Glomerular visceral epithelial cell (primary cell): Measurements from ENCODE around the gene FBXO21.
"Not testable (repeated sequence)": the region's sequence is repeated elsewhere in the genome, so short reads cannot be mapped to it uniquely, and the experiment has no call there.

Experiments used
- DNase-seq: peaks from one replicate; pipeline ENCODE4 v3.0.0-alpha.2; 2016; ENCODE audit errors: extremely low spot score

Gene FBXO21

DNA sequence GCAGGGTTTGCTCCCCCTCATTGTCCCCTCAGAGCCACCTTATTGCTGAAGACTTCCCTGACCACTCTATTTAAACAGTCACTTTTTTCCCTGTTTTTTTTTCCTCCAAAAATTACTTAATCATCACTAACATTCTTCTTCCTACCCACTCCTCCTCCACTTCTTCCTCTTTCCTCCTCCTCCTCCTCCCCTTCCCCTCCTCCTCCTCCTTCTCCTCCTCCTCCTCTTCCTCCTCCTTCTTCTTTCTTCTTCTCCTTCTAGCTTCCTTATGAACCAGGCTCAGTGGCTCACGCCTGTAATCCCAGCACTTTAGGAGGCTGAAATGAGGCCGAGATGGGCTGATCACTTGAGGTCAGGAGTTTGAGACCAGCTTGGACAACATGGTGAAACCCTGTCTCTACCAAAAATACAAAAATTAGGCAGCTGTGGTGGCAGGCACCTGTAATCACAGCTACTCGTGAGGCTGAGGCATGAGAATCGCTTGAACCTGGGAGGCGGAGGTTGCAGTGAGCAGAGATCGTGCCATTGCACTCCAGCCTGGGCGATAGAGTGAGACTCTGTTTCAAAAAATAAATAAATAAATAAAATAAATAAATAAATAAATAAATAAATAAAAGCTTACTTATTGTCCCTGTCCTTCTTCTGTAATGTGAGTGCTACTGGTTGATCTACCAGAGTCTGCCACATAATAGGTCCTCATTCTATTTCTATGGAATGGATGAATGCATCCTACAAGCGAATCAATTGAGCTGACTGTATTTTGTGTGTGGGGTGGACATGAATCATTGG, 9.9 kb upstream of the FBXO21 start:
- not testable (repeated sequence) for DNase-seq

DNA sequence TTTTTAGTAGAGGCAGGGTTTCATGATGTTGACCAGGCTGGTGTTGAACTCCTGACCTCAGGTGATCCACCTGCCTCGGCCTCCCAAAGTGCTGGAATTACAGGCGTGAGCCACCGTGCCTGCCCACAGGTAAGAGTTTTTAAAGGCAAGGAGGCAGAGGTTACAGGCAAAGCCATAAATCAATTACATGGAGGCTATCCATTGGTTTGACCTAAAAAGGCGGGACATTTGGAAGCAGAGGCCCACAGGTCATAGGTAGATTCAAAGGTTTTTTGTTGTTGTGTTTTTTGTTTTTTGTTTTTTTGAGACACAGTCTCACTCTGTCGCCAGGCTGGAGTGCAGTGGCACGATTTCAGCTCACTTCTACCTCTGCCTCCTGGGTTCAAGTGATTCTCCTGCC, 6.1 kb upstream of the FBXO21 start:
- not testable (repeated sequence) for DNase-seq

DNA sequence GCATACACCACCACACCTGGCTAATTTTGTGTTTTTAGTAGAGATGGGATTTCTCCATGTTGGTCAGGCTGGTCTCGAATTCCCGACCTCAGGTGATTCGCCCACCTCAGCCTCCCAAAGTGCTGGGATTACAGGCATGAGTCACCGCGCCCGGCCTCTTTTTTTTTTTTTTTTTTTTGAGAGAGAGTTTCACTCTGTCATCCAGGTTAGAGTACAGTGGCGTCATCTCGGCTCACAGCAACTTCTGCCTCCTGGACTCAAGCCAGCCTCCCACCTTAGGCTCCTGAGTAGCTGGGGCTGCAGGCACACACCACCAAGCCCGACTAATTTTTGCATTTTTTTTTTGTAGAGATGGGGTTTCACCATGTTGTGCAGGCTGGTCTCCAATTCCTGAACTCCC, 4.8 kb upstream of the FBXO21 start:
- DNase-seq = peak; percentile 6

DNA sequence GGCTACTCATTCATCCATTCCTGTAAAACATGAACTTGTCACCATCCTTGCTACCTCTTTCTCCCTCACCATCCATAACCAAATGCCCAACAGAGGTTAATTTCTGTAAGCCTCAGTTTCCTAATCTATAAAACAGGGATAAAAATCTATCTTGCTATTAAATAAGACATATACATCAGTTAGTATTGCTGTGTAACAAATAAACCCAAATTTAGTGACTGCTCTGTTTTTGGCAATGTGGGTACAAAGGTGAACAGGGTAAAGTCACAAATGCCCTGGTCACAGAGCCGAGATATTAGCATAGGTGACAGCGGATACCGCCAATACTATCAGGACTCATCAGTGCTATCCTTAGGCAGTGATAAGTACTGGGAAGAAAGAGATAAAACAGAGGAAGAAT, 3.6 kb upstream of the FBXO21 start:
- DNase-seq = no peak

DNA sequence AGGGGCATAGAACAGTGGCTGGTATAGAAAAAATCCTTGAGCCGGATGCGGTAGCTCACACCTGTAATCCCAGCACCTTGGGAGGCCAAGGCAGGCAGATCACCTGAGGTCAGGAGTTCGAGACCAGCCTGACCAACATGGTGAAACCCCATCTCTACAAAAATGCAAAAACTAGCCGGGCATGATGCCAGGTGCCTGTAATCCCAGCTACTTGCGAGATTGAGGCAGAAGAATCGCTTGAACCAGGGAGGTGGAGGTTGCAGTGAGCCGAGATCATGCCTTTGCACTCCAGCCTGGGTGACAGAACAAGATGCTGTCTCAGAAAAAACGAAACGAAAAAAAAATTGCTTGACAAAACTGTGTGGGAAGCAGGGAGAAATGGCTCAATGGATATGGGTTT, 2.3 kb upstream of the FBXO21 start:
- DNase-seq = not testable (repeated sequence)

DNA sequence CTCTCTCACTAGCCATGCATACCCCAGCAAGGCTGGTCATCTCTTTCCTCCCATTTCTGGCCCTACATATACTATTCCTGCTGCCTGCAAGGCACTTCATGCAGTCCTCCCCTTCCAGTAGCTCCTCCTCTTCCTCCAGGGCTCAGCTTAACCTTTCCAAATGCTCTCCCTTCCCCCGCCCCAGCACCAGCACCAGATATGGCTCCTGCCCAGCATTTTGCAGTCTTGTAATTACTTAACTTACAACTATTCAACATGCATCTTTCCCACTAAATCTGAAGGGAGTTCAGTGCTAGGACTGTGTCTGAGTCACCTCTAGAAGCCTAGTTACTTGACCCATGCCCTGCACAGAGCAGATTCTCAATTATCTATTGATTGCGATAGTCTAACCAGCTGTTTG, 1.8 kb upstream of the FBXO21 start:
- DNase-seq = no peak

DNA sequence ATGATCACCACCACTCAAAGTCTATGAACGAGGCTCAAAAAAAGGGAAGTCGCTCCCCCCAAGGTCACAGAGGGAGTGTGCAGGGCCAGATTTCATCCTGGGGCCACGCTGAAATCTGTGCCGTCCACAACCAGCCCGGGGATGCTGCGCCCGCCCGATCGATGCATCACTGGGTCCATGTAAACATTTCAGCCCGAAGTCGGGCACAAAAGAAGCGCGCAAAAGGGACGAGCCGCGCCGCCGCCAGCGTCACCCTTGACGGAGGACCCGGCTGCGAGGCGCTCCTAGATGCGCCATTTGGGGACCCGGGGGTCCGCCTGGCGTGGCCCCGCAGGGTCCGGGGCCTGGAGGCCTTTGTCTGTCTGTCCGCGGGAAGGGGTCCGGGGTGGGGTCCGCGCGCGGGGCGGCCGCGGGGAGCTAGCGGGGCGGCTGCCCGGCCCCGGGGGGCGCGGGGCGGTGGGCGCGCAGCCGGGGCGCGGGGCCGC, 503 bp downstream of the FBXO21 start:
- DNase-seq = peak; percentile 6

DNA sequence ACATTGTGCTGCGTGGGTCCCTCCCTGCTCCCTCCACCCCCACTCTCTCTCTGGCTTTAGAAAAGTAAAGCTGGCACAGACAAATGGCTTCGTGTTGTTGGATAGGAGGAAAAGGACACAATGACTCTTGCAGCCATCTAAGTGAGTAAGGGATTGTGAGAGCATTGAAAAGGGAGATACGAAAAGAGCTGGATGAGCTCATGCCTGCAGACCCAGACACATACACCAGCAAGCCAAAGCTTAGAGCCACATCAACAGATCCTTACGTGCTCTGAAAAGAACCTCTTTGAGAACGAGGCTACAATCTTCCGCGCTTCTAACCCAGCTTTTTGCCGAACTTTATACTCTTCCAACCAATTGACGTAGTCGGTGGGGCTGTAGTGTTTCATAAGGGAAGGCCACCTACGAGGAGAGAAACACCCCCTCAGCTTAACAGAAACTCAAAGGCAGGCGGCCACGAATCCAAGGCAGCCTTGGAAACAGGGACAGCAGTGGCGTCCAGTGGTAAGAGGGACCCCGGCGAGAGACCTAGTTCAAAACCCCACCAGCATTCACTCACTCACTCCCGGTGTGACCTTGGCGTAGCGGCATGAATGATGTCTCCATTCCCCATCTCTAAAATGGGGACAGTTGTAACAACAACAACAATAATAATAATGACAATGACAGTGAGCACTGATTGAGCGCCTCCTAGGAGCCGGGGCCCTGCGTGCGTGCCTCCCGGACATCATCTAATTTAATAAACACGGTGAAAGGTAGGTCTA, 1.1 kb downstream of the FBXO21 start:
- DNase-seq = peak; percentile 42

DNA sequence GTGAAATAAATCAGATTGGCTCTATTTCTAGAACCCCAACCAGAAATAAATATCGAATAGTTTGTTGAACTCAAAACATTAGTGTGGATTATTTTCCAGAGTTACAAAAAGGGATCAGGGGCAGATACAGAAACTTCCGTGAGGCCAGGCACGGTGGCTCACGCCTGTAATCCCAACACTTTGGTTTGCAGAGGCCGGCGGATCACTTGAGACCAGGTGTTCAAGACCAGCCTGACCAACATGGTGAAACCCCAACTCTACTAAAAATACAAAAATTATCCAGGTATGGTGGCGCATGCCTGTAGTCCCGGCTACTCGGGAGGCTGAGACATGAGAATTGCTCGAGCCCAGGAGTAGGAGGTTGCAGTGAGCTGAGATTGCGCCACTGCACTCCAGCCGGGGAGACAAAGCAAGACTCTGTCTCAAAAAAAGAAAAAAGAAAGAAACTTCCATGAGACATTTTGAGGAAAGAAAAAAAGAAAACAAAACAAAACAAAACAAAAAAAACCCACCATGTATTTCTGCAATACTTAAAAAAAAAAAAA, 2.1 kb downstream of the FBXO21 start:
- DNase-seq = no peak

DNA sequence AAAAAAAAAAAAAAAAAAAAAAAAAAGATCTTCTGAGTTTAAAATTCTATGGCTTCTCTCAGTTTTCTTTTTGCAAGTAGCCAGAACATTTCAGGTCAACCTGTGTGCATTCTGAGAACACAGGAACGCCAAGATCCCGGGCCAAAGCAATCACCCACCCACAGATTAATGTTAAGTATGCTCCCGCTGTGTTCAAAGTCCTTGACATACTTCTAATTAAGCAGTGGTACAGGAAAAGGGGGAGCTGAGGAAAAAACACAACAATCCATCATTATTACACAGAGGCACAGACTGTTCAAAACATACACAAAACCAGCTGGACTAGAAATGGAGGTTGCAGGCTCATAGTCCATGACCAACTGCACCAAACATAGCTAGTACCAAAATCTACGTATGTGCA, 2.8 kb downstream of the FBXO21 start:
- DNase-seq = no peak

DNA sequence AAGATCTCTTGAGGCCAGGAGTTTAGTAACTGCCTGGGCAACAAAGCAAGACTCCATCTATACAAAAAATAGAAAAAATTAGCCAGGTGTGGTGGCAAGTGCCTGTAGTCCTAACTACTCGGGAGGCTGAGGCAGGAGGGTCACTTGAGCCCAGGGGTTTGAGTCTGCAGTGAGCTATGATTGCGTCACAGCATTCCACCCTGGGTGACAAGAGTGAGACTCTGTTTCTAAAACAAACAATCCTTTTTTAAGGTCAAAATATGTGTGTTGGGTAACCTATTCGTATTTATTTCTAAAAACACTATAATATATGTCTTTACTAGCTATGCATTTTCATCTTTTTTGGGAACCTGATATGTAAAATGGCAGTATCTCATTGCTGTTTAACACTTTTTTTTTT, 7.4 kb downstream of the FBXO21 start:
- no peak for DNase-seq

DNA sequence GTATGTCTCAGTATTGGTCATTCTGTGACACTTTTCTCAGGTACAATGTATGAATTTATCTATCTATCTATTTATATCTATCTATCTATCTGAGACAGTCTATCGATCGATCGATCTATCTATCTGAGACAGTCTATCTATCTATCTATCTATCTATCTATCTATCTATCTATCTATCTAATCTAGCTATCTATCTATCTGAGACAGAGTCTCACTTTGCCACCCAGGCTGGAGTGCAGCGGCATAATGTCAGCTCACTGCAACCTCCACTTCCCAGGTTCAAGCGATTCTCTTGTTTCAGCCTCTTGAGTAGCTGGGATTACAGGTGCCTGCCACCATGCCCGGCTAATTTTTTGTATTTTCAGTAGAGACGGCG, 8.8 kb downstream of the FBXO21 start:
- not testable (repeated sequence) for DNase-seq

DNA sequence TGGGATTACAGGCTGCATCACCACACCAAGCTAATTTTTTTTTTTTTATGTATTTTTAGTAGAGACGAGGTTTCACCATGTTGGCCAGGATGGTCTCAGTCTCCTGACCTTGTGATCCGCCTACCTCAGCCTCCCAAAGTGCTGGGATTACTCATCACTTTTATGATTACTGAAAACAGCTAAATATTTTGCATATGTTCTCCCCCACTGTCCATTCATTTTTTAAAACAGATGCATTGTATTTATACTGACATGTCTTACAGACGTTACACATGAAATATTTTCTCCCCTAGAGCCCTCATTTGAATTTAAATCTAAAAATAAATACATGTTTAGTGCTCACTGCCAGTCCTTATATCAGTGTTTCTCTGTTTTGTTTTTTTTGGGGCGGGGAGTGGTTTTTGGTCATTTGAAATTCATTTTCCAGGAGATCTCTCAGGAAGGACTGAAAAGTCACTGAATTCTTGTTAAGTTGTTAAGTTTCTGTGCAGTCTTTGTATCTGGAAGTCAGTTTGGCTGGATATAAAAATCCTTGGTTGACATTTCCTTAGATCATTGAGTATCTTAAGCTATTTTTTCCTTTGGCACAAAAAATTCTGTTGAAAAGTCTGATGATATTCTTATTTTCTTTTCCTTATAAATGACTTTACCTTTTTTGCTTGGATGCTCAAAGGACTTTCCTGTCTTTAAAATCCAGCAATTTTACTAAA, 9.4 kb downstream of the FBXO21 start:
- DNase-seq = no peak

DNA sequence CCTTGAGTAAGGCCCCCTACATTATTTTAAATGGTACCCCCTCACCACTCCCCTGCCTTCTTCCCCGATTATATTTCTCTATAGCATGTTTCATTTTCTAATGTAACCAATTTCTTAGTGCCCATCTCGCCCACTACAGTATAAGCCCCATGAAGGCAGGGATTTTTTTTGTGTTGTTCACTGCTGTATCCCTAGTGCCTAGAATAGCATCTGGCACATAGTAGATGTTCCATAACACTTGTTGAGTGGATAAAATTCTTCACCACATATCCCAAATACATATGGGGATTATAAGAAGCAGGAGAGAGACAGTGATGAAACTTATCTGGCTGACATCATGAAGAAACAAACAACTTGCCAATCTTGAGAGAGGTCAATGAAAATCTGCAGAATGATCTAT, 11.5 kb downstream of the FBXO21 start:
- no peak for DNase-seq

DNA sequence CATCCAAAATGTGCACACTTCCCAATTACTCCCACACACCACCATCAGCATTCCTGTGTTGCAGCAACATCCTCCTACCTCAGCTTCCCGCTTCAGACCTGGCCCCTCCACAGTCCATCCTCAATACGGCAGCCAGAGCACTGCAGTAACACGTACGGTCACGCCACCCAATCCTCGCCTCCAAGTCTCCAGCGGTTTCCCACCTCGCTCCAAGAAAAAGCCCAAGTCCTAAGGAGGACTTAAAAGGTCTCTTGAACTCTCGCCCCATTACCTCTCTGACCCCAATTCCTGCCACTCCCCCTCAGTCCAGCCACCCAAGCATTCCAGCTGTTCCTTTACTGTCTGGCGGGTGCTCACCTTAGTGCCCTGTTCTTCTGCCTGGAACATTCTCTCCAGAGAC, 12.0 kb downstream of the FBXO21 start:
- no peak for DNase-seq

DNA sequence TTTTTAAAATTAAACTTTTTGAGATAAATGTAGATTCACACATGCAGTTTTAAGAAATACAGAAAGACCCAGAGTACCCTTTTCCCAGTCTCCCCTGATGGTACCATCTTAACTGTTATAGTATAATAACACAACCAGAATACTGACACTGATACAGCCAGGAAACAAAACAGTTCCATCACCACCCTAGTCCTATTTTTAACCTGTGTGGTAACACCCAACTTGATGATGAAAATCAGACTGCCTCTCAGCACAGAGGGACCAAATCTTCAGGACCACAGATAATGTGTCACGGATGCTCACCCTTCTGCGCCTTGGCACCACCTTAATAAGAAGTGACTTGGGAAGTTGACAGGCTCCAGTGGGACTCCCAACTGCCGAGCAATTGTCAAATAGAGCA, 18.1 kb downstream of the FBXO21 start:
- DNase-seq = no peak

DNA sequence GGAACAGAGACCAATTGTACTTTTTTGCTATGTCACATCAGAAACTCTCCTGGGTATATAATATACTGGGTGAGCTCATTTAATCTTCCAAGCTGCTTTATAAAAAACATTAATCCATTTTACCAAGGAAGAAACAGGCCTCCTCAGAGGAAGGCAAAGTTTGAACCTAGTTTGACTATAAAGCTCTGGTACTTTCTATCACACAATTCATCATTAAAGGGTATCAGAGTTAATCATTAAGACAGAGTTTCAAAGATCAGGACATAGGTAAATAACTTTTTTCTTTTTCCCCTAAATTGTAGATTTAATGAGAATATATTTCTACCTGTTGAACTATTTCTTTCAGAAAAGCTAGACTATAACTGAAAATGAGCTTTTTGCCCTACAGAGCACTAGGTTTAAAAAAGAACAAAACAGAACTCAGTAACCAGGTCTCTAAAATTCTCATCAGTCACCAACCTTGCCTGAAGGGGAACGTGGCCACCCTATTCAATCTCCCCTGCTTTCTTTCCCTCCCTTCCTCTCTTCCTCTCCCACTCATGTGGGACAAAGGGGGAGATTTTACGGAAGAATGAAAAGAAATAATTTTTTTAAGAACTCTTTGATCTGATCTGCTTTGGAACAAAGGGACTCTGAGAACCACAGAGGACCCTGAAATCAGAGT, 18.6 kb downstream of the FBXO21 start:
- DNase-seq = no peak

DNA sequence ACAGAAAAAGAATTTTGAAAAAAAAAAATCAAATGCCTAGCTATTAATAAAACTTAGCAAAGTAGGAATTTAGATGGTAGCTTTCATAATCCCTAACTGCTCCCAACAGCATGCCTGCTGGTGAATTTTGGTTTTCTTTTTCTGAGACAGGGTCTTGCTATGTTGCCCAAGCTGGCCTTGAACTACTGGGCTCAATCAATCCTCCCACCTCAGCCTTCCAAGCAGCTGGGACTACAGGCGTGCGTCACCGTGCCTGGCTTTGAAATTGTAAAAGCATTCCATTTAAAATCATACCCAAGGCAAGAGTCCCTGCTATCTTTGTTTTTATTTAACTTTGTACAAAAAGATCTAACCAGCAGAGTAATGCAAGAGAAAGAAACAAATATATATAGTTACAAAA, 20.7 kb downstream of the FBXO21 start:
- no peak for DNase-seq

DNA sequence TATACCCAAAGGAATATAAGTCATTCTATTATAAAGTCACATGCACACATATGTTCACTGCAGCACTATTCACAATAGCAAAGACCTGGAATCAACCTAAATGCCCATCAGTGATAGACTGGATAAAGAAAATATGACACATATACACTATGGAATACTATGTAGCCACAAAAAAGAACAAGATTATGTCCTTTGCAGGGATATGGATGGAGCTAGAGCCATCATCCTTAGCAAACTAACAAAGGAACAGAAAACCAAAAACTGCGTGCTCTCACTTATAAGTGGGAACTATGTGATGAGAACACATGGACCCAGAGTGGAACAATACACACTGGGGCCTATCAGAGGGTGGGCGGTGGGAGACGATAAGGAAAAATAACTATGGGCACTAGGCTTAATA, 21.3 kb downstream of the FBXO21 start:
- DNase-seq = no peak

DNA sequence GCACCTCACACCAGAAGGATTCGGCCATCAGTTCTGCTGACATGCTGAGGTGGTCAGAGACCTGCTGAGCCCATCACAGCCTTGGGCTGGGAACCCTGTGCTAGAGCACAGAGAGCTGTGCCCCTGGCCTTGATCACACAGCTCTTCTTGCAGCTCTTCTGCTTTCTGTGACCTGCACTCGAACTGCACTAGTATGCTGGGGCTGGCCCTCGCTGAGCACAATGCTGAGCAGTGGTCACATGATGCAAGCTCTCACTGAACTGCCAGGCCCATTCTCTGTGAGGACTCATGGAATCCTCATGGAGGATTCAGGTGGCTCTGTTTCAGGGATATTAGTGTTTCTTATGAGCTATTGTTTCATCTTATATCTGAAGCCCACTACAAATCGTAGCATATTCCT, 22.5 kb downstream of the FBXO21 start:
- no peak for DNase-seq

DNA sequence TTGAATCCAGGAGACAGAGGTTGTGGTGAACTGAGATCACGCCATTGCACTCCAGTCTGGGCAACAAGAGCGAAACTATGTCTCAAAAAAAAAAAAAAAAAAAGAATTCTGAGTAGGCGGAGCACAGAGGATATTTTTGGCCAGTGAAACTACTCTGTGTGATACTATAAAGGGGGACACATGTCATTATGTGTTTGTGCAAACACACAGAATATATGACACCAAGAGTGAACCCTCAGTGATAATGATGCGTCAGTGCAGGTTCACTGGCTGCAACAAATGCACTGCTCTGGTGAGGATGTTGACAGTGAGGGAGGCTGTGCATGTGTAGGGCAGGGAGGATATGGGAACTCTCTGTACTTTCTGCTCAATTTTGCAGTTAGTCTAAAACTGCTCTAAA, 24.2 kb downstream of the FBXO21 start:
- no peak for DNase-seq

DNA sequence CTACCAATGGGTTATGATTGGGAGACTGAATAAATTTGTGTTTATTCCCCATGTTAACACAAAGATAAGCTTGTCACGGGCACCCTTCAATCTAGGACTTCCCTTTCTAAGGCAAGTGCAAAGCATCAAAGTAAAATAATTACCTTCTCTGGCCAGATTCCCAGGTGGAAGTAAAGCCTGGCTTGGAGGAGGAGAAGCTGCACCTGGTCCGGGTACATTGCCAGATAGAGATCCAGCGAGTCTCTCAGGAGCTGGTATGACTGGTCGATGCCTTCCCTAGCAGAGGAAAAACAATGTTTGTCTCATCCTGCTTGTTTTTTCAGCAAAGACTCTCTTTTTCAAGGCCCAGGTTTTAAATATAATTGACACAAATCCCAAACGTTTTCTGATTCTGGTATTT, 24.9 kb downstream of the FBXO21 start:
- no peak for DNase-seq
